HCT116 (cell line): ENCODE measurements around the gene LSM10. TPM values are rescaled to one million over a fixed set of nuclear protein-coding genes. Genes with fewer than 3 reads are reported as not detected.
A peak's percentile ranks its signal among the peaks of the same experiment; 100 is the strongest.

ENCODE experiments used
- ATAC-seq: fragments of 200-7000 bp; cut with Tn5 transposase; 2 replicates; pipeline ENCODE4 v1.9.1; 2020; ENCODE audit warnings: mild to moderate bottlenecking, moderate library complexity
- BruUV-seq: library from RNA; stranded (reverse); fragments of 400-500 nt; replicated peaks from 2 replicates; lab custom pipeline; 2021; lab: Mats Ljungman, UMichigan
- CTCF ChIA-PET: fragments of 300-600 bp; sonication (Branson Sonifier 250); formaldehyde crosslinking; loops from one replicate; lab custom pipeline; 2021; ENCODE audit warnings: antibody characterized with exemption; lab: Charles Lee
- POLR2A ChIA-PET: fragments of 300-600, 350-600 bp; sonication (Branson Sonifier 250); formaldehyde crosslinking; loops from one replicate; lab custom pipeline; 2021; ENCODE audit warnings: antibody characterized with exemption; lab: Charles Lee
- RAD21 ChIA-PET, 2 experiments: fragments of 300-600 bp; sonication (Branson Sonifier 250); formaldehyde crosslinking; loops; one replicate each; lab custom pipeline; 2023; ENCODE audit warnings: low total read pairs in 2 of 2; ENCODE audit not compliant: uncharacterized antibody in 2 of 2, unreplicated experiment in 2 of 2, low non-redundant PET in 1 of 2; lab: Charles Lee
- DNase-seq: peaks from one replicate; pipeline ENCODE4 v3.0.0-alpha.2; 2010; ENCODE audit warnings: low read depth, low spot score
- H2AFZ ChIP-seq: fragments of 200-600 bp; shearing (Covaris generic), sonication (generic); 2 replicates; pipeline ENCODE4 v1.6.1; 2017; ENCODE audit warnings: low read depth, mixed run types, mixed read lengths, antibody characterized with exemption, low read length; ENCODE audit not compliant: poor library complexity, severe bottlenecking
- H3K27ac ChIP-seq: 2 replicates; pipeline ENCODE4 v1.5.1; 2012; ENCODE audit warnings: low read depth, low read length
- H3K27me3 ChIP-seq: fragments of 200-600 bp; sonication (generic); 2 replicates; pipeline ENCODE4 v1.6.1; 2016; ENCODE audit warnings: mixed run types, low read length, mixed read lengths; ENCODE audit not compliant: insufficient read depth
- H3K36me3 ChIP-seq, 2 experiments: fragments of 200-500 bp in 1 of 2; fragments of 200-600 bp in 1 of 2; sonication (Bioruptor generic) in 1 of 2; sonication (generic) in 1 of 2; 2 replicates each; pipeline versions ENCODE4 v1.5.1 to v1.6.1; 2014 to 2016; ENCODE audit warnings: low read length in 2 of 2, inconsistent platforms in 1 of 2, mixed read lengths in 1 of 2, mixed run types in 1 of 2; ENCODE audit not compliant: insufficient read depth in 2 of 2, control insufficient read depth in 1 of 2
- H3K4me1 ChIP-seq, 2 experiments: fragments of 200-600 bp in 1 of 2; sonication (generic) in 1 of 2; 2 replicates each; pipeline versions ENCODE4 v1.5.1 to v1.6.1; 2012 to 2017; ENCODE audit warnings: low read length in 2 of 2, inconsistent platforms in 1 of 2, mild to moderate bottlenecking in 1 of 2, mixed read lengths in 1 of 2, mixed run types in 1 of 2, moderate library complexity in 1 of 2; ENCODE audit not compliant: insufficient read depth in 2 of 2, control insufficient read depth in 1 of 2
- H3K4me2 ChIP-seq: fragments of 200-600 bp; sonication (generic); 2 replicates; pipeline ENCODE4 v1.6.1; 2017; ENCODE audit warnings: mixed run types, low read length, mixed read lengths
- H3K4me3 ChIP-seq, 2 experiments: fragments of 200-600 bp in 1 of 2; sonication (generic) in 1 of 2; replicated peaks in 1 of 2; 2 replicates each; pipeline ENCODE4 v1.5.1; 2011 to 2016; ENCODE audit warnings: low read length in 2 of 2, control low read depth in 1 of 2, low read depth in 1 of 2, mild to moderate bottlenecking in 1 of 2, mixed read lengths in 1 of 2, mixed run types in 1 of 2
- H3K79me2 ChIP-seq: fragments of 200-600 bp; sonication (generic); 2 replicates; pipeline ENCODE4 v1.6.1; 2017; ENCODE audit warnings: mild to moderate bottlenecking, mixed run types, low read length, moderate library complexity, mixed read lengths; ENCODE audit not compliant: insufficient read depth
- H3K9ac ChIP-seq: fragments of 200-600 bp; sonication (generic); 2 replicates; pipeline ENCODE4 v1.6.1; 2016; ENCODE audit warnings: low read length, mixed read lengths
- H3K9me2 ChIP-seq: fragments of 200-600 bp; sonication (generic), shearing (Covaris generic); 2 replicates; pipeline ENCODE4 v1.6.1; 2017; ENCODE audit warnings: mixed run types, mild to moderate bottlenecking, moderate library complexity; ENCODE audit not compliant: insufficient read depth
- H3K9me3 ChIP-seq, 2 experiments: fragments of 200-500 bp in 1 of 2; fragments of 200-600 bp in 1 of 2; sonication (Bioruptor generic) in 1 of 2; sonication (generic) in 1 of 2; 2 replicates each; pipeline ENCODE4 v1.6.1; 2014 to 2017; ENCODE audit warnings: low read length in 2 of 2, mixed read lengths in 2 of 2, inconsistent platforms in 1 of 2, low read depth in 1 of 2, mild to moderate bottlenecking in 1 of 2, mixed run types in 1 of 2, moderate library complexity in 1 of 2; ENCODE audit not compliant: control insufficient read depth in 1 of 2, insufficient read depth in 1 of 2
- H4K20me1 ChIP-seq: fragments of 200-600 bp; sonication (generic), shearing (Covaris generic); 2 replicates; pipeline ENCODE4 v1.6.1; 2017; ENCODE audit warnings: mixed run types, mild to moderate bottlenecking, moderate library complexity; ENCODE audit not compliant: insufficient read depth
- ATF3 ChIP-seq: IDR thresholded peaks from 2 replicates; pipeline ENCODE4 v1.6.1; 2012
- CBX3 ChIP-seq: IDR thresholded peaks from 2 replicates; pipeline ENCODE4 v1.6.1; 2012; ENCODE audit warnings: low read depth
- EGR1 ChIP-seq: IDR thresholded peaks from 2 replicates; pipeline ENCODE4 v1.6.1; 2012; ENCODE audit warnings: low read depth
- ELF1 ChIP-seq: IDR thresholded peaks from 2 replicates; pipeline ENCODE4 v1.6.1; 2012; ENCODE audit warnings: low read depth, borderline replicate concordance
- EZH2 ChIP-seq: fragments of 200-600 bp; sonication (generic); IDR thresholded peaks from 2 replicates; pipeline ENCODE4 v1.6.1; 2017; ENCODE audit warnings: antibody characterized with exemption, mixed run types
- EZH2phosphoT487 ChIP-seq: fragments of 200-600 bp; IDR thresholded peaks from 2 replicates; pipeline ENCODE4 v1.6.1; 2018; ENCODE audit warnings: antibody characterized with exemption, borderline replicate concordance
- FOSL1 ChIP-seq: IDR thresholded peaks from 2 replicates; pipeline ENCODE4 v1.6.1; 2012; ENCODE audit warnings: low read depth
- JUND ChIP-seq: IDR thresholded peaks from 2 replicates; pipeline ENCODE4 v1.6.1; 2012
- MAX ChIP-seq: IDR thresholded peaks from 2 replicates; pipeline ENCODE4 v1.6.1; 2012
- POLR2A ChIP-seq: IDR thresholded peaks from 2 replicates; pipeline ENCODE4 v1.7.0; 2011; ENCODE audit warnings: borderline replicate concordance; ENCODE audit not compliant: insufficient read depth, insufficient read length; ENCODE audit errors: extremely low read depth
- RAD21 ChIP-seq: IDR thresholded peaks from 2 replicates; pipeline ENCODE4 v1.6.1; 2012; ENCODE audit warnings: low read depth, mild to moderate bottlenecking
- SRF ChIP-seq: IDR thresholded peaks from 2 replicates; pipeline ENCODE4 v1.6.1; 2012; ENCODE audit warnings: low read depth
- TCF7L2 ChIP-seq: IDR thresholded peaks from 2 replicates; pipeline ENCODE4 v1.7.0; 2011; ENCODE audit warnings: borderline replicate concordance, inconsistent platforms; ENCODE audit not compliant: insufficient read depth, insufficient read length; ENCODE audit errors: extremely low read depth
- YY1 ChIP-seq: IDR thresholded peaks from 2 replicates; pipeline ENCODE4 v1.6.1; 2011; ENCODE audit warnings: low read length, low read depth, moderate library complexity, mild to moderate bottlenecking; ENCODE audit not compliant: insufficient replicate concordance; ENCODE audit errors: extremely low read depth
- ZNF274 ChIP-seq: fragments of 200-500 bp; sonication (Bioruptor generic); IDR thresholded peaks from 2 replicates; pipeline ENCODE4 v1.6.1; 2014; ENCODE audit warnings: mild to moderate bottlenecking, low read depth, low read length, inconsistent platforms
- intact Hi-C: fragments of 100-400 bp; cut with micrococcal nuclease; formaldehyde crosslinking; loops from 2 replicates; pipeline ENCODE4 v1.10.0; 2022
- total RNA-seq: library from RNA; stranded (reverse); gene quantifications from one replicate; pipeline ENCODE4 v1.2.1, GENCODE V29; 2021; ENCODE audit not compliant: unreplicated experiment

The LSM10 gene
- total RNA-seq, 1 experiment from 2014 or later: 49.5 TPM

- POLR2A ChIA-PET: interaction anchor here (5.9 kb wide), 1 partner anchor 13 kb away, joined by 20 read pairs; no protein-coding TSS in a partner anchor
Measured at GRCh38 chr1:36414384-36414783, 16.7 kb upstream of the LSM10 start.

DNA sequence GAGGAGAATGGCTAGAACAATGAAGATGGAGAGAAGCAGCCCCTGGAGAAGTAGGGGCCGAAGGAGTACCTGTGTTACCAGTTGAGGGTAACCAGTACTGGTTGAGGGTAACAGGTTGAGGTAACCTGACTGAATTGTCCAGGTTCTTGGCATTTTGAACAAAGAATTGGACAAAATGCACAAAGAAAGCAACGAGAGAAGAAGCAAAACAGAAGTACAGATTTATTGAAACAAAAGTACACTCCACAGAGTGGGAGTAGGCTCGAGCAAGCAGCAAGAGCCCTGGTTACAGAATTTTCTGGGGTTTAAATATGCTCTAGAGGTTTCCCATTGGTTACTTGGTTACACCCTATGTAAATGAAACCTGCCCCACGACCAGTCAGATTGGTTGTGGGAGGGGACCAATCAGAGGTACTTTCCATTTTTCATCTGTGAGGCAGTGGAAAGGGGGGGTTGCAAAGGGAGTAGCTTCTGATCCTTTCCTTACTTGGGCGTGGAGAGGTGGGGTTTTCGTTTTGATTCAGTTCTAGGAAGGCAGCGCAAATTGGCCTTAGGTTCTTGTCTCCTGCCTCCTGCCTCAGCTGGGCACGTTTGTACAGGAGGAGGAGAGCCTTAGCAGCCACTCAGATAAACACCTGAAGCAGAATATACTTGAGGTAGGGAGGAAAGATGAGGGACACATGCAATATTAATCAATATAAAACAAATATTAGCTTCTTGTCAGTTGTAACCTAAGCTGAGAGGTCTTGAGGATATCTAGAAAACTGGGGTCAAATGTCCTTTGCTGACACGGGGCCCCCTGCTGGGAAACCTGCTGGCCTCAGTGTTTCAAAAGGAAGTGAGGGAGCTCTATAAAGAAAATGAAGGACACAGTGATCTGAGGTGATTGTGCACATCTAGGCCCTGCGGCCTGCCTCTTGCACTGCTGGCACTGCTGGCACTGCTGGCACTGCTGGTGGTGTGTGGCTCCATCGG is 14.3 kb upstream of the LSM10 start:
- intact Hi-C loops: no loop called here

More at GRCh38 chr1:36414384-36414783, 16.7 kb upstream of the LSM10 start:
- H3K4me3 ChIP-seq: no peak overlapping the region
- TF ChIP-seq EZH2phosphoT487: no peak
- no peak for TF ChIP-seq RAD21
- no peak for TF ChIP-seq YY1
- no peak for TF ChIP-seq FOSL1
- TF ChIP-seq EZH2: no peak
- TF ChIP-seq TCF7L2: no peak
- TF ChIP-seq ATF3: no peak
- TF ChIP-seq ELF1: no peak
- no peak for TF ChIP-seq EGR1
- peaks cover 8 to 24% of the 10 kb centered on the region in 2 experiments for H3K4me1 ChIP-seq
- intact Hi-C loops: no loop called here
- no peak overlapping the region for H2AFZ ChIP-seq
- DNase-seq: no peak
- no peaks in the 10 kb centered on the region for H3K9me2 ChIP-seq
- H3K27ac ChIP-seq: no peak overlapping the region
- no peaks in the 10 kb centered on the region for H3K79me2 ChIP-seq
- no peak for ATAC-seq
- H3K27me3 ChIP-seq: no peaks in the 10 kb centered on the region
- BruUV-seq: no TSS peak
- no peak overlapping the region for H3K4me2 ChIP-seq
- H3K9me3 ChIP-seq: no peaks in the 10 kb centered on the region
- no peak overlapping the region for H3K9ac ChIP-seq
- no peaks in the 10 kb centered on the region for H4K20me1 ChIP-seq
- CTCF ChIA-PET: no interaction called here
- H3K36me3 ChIP-seq: no peaks in the 10 kb centered on the region
- RAD21 ChIA-PET: no interaction called here

More for the DNA sequence above, 14.3 kb upstream of the LSM10 start:
- ATAC-seq (peak; percentile 82), DNase-seq (no peak)
- BruUV-seq: no TSS peak
- Histone ChIP-seq H3K9me2 (no peaks in the 10 kb centered on the region), H2AFZ (no peak overlapping the region), H3K36me3 (no peaks in the 10 kb centered on the region; a peak in 1 of 4 replicates), H3K4me2 (peak overlapping the region; percentile 27; the same call in 1 of the 2 replicates), H3K9me3 (no peaks in the 10 kb centered on the region), H4K20me1 (no peaks in the 10 kb centered on the region), H3K4me3 (no peak overlapping the region), H3K9ac (no peak overlapping the region), H3K27me3 (no peaks in the 10 kb centered on the region), H3K27ac (no peak overlapping the region), H3K4me1 (peaks cover 8 to 17% of the 10 kb centered on the region in 2 experiments), H3K79me2 (no peaks in the 10 kb centered on the region)
- TF ChIP-seq JUND: no peak
- peak; percentile 39 for TF ChIP-seq POLR2A
- TF ChIP-seq MAX: no peak
- no peak for TF ChIP-seq ELF1
- peak; percentile 59 for TF ChIP-seq SRF
- no peak for TF ChIP-seq RAD21
- TF ChIP-seq ZNF274: no peak
- no peak for TF ChIP-seq CBX3
- RAD21 ChIA-PET: no interaction called here
- POLR2A ChIA-PET: interaction anchor here (0.9 to 1.6 kb wide), 3 partner anchors 11 to 26 kb away, joined by 3 to 15 read pairs (median 8); no protein-coding TSS in a partner anchor
- CTCF ChIA-PET: no interaction called here
